Measurements from ENCODE around the gene DUOX2. TPM values are rescaled to one million over a fixed set of nuclear protein-coding genes. Genes with fewer than 3 reads are reported as not detected.
A peak's percentile ranks its signal among the peaks of the same experiment; 100 is the strongest.
"Not testable (repeated sequence)": the region's sequence is repeated elsewhere in the genome, so short reads cannot be mapped to it uniquely, and the experiment has no call there.

Gene DUOX2
- total RNA-seq, 1 donor, result under 0.01 TPM

- no peak for DNase-seq (ENCODE audit: low read depth in 2 of 3, low spot score in 2 of 3)
Observed at GRCh38 chr15:45139770-45140169, 25.8 kb upstream of the DUOX2 start.

GRCh38 chr15:45138814-45139765, 25.1 kb upstream of the DUOX2 start:
- DNase-seq (ENCODE audit: low read depth in 2 of 3, low spot score in 2 of 3), result no peak

- DNase-seq (ENCODE audit: low read depth in 2 of 3, low spot score in 2 of 3), result no peak
Observed at GRCh38 chr15:45137703-45138102, 23.7 kb upstream of the DUOX2 start.

- DNase-seq (ENCODE audit: low read depth in 2 of 3, low spot score in 2 of 3), result no peak
Observed at GRCh38 chr15:45136378-45136764, 22.4 kb upstream of the DUOX2 start.

- DNase-seq (ENCODE audit: low read depth in 2 of 3, low spot score in 2 of 3), result not testable (repeated sequence)
Observed at GRCh38 chr15:45135705-45136377, 21.9 kb upstream of the DUOX2 start.

GRCh38 chr15:45134682-45135604, 21.0 kb upstream of the DUOX2 start:
- DNase-seq (ENCODE audit: low read depth in 2 of 3, low spot score in 2 of 3), result no peak

- no peak for DNase-seq (ENCODE audit: low read depth in 2 of 3, low spot score in 2 of 3)
Observed at GRCh38 chr15:45134046-45134445, 20.1 kb upstream of the DUOX2 start.

- no peak for DNase-seq (ENCODE audit: low read depth in 2 of 3, low spot score in 2 of 3)
Observed at GRCh38 chr15:45133561-45133920, 19.6 kb upstream of the DUOX2 start.

- no peak for DNase-seq (ENCODE audit: low read depth in 2 of 3, low spot score in 2 of 3)
Observed at GRCh38 chr15:45132844-45133560, 19.0 kb upstream of the DUOX2 start.

- DNase-seq (ENCODE audit: low read depth in 2 of 3, low spot score in 2 of 3), result no peak
Observed at GRCh38 chr15:45131510-45131909, 17.5 kb upstream of the DUOX2 start.

GRCh38 chr15:45130291-45131000, 16.5 kb upstream of the DUOX2 start:
- no peak for DNase-seq (ENCODE audit: low read depth in 2 of 3, low spot score in 2 of 3)

GRCh38 chr15:45129651-45130129, 15.7 kb upstream of the DUOX2 start, which contains the start of the genes DUOX1 and DUOXA1:
Gene DUOX1 (plus strand): TSS chr15:45129994. CDS start chr15:45131967, 1,973 bp downstream.
Gene DUOXA1 (minus strand): TSS chr15:45129879. CDS start chr15:45123014, 6,865 bp downstream.
- DNase-seq (ENCODE audit: low read depth in 2 of 3, low spot score in 2 of 3), result peak in 1 of 3 donors; percentile 31

- no peak for DNase-seq (ENCODE audit: low read depth in 2 of 3, low spot score in 2 of 3)
Observed at GRCh38 chr15:45128971-45129639, 15.1 kb upstream of the DUOX2 start.

- DNase-seq (ENCODE audit: low read depth in 2 of 3, low spot score in 2 of 3), result peak in 1 of 3 donors; percentile 70
Observed at GRCh38 chr15:45126535-45127158, 12.7 kb upstream of the DUOX2 start.

GRCh38 chr15:45123397-45123796, 9.4 kb upstream of the DUOX2 start:
- no peak for DNase-seq (ENCODE audit: low read depth in 2 of 3, low spot score in 2 of 3)

GRCh38 chr15:45122719-45123118, 8.7 kb upstream of the DUOX2 start:
- no peak for DNase-seq (ENCODE audit: low read depth in 2 of 3, low spot score in 2 of 3)

- no peak for DNase-seq (ENCODE audit: low read depth in 2 of 3, low spot score in 2 of 3)
Observed at GRCh38 chr15:45121706-45122417, 7.9 kb upstream of the DUOX2 start.

- no peak for DNase-seq (ENCODE audit: low read depth in 2 of 3, low spot score in 2 of 3)
Observed at GRCh38 chr15:45121020-45121419, 7.0 kb upstream of the DUOX2 start.
